NCI-H1694 treated with DMSO at 0.1 percent for 48 hours (cell line): ENCODE measurements around the gene CIAO1.
"Not testable (repeated sequence)": the region's sequence is repeated elsewhere in the genome, so short reads cannot be mapped to it uniquely, and the experiment has no call there.

Experiments
- DNase-seq: peaks from one replicate; lab custom pipeline; 2025; lab: John Stamatoyannopoulos, UW

The CIAO1 gene

GRCh38 chr2:96250188-96250587 lies 15.8 kb upstream of the CIAO1 start:
- no peak for DNase-seq

GRCh38 chr2:96251721-96252292 lies 14.2 kb upstream of the CIAO1 start:
- DNase-seq, result no peak

GRCh38 chr2:96252526-96252925 lies 13.5 kb upstream of the CIAO1 start:
- DNase-seq, result no peak

- DNase-seq, result no peak
These were observed 13.0 kb upstream of the CIAO1 start for GRCh38 chr2:96253006-96253405.

- DNase-seq, result no peak
These were observed 11.5 kb upstream of the CIAO1 start for GRCh38 chr2:96254571-96254970.

- no peak for DNase-seq
These were observed 9.4 kb upstream of the CIAO1 start for GRCh38 chr2:96256611-96257113.

- not testable (repeated sequence) for DNase-seq
These were observed 8.3 kb upstream of the CIAO1 start for GRCh38 chr2:96257744-96258143.

DNA sequence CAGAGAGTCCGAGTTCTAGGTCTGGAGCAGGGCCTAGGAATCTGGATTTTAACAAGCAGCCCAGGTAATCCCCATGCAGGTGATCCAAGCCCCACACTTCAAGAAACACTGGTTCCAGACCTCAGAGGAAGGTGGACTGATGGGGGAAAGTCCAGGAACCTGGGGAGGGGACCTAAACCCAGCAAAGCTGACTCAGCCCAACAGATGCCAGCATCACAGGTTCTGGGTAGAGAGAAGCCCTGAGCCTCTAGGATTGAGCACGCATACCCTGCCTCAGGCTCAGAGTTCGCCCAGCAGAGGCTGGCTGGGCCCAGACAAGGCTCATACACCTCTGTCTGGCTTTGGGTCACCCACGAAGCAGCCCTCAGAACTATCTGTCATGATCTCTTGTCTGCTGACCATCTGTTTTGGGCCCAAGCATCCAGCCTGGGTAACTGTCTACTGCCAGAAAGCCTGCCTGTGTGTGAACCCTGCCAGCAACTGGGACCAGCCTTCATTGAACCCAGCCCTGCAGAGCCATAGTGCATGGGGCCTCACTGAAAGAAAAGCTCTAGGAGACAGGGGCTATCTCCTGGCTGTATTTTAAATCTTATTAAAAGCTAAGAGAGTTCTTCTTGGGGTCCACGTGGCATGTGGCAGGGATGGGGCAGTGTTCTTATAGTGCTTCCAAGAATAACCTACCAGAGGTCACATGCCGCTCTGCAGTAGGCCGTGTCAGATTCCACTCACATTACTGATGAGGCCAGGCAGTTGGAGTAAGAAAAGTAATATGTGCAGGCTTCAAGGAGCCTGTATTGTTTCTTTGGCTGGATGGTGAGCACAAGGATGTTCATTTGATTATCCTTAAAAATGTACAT lies 7.6 kb upstream of the CIAO1 start:
- no peak for DNase-seq

GRCh38 chr2:96259497-96259921 lies 6.5 kb upstream of the CIAO1 start:
- no peak for DNase-seq

DNA sequence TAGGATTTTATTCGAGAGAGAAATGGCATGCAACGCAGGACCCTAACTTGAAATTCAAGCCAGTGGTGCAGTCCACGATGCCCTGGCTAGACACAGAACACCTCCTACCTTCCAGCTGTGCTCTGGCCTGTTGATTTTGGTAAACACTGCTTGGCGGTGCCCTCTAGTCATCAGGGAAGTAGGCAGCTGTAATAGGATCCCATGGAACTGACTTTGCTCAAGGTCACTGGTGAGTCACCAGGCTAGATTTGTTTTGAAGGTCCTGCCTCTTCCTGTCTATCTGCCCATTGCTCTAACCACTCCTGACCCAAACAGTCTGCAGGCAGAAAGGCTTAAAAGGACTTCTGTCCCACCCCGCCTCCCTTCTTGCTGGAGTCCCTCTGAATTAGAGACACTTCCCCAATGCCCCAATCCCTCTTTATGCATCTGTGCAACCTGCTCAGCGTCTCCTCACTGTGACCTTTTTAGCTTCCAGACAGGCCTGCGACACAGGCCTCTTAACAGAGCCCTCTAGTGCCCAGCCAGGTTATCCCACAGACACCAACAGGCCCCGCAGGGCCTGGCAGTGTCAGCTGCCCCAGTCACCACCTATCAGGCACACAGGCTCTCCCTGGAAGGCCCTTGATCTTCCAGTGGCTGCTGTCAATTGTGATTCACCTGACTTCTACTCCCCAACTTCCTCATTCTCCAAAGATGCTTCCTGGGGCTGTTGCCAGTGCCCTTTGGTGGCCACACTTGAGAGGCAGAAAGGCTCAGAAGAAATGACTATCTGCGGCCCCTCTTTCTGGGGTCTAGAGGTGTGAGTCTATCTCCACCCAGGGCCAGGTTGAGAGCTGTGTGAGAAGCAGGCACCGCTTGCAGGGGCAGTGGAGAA lies 5.4 kb upstream of the CIAO1 start:
- DNase-seq, result peak; percentile 5

- DNase-seq, result no peak
These were observed 4.6 kb upstream of the CIAO1 start for GRCh38 chr2:96261328-96262003.

DNA sequence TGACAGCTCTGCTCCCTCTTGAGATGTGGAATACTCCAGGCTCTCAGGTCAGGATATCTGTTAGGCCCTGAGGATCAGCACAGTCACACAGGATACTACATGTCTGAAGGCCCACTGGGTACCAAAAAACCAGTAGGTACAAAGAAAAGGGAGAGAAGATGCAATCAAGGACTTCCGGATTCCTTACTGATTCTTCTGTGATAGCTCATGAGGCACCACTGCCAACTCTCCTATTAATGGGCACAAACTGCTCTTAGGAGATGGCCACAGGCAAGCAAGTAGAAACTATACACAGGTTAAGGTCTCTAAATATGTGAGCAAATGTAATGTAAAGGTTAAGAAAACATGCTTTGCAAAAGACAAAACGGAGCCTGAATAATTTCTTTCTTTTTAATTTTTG lies 3.7 kb upstream of the CIAO1 start:
- no peak for DNase-seq

- DNase-seq, result no peak
These were observed 1.9 kb upstream of the CIAO1 start for GRCh38 chr2:96264086-96264485.

GRCh38 chr2:96264656-96265348 lies 1.2 kb upstream of the CIAO1 start:
- DNase-seq, result peak; percentile 8

DNA sequence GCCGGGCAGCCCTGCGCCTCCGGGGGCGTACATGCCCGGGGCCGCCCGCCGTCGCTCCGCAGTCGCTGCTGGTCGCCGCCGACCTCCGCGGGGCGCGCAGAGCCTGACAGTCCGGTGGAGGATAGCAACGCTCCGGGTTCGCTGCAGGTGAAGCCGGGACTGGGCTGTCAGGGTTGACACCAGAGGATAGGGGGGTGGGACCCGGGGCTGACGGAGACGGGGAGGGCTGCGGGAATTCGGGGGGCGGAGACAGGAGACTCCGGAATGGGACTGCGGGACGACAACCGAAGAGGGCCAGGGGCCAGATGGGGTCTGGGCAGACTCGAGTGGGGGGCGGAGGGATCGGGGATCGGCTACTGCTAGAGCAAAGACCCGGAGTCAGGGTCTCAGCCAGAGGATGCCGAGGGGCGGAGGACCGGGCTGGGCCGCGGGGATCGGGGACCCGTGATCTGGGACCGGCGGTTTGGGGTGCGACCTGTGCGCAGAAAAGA lies 631 bp upstream of the CIAO1 start:
- DNase-seq, result no peak

GRCh38 chr2:96267159-96267971 lies 1.3 kb downstream of the CIAO1 start:
- DNase-seq, result no peak

DNA sequence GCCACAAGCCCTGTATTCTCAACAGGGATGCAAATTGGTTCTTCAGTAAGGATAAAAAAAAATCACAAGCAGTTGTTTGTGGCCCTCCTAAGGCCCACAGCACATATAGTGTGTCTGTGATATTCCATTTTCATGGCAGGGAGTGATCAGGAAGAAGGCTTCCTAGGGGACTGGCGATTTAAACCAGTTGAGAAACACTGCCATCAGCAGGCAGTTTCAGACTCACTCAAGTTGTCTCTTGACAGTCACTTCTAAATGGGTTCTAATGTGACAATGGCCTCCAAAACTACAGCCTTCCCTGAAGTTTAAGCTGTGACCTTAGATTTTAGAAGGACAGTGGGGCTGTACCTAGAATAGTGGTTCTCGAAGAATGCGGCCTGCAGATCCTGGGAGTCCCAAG lies 6.0 kb downstream of the CIAO1 start:
- no peak for DNase-seq

DNA sequence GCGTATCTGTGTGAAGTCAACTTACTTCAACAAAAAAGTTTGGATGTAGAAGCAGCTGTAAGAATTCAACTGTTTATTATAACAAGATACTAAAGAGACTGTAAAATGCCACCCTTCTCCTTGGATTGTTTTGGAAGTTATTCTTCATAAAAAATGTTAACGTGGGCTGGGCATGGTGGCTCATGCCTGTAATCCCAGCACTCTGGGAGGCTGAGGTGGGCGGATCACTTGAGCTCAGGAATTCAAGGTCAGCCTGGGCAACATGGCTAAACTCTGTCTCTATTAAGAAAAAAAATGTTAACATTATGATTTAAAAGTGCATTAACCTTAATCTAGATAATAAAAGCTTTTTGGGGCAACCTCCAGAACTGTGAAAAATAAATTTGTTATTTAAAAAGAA lies 7.7 kb downstream of the CIAO1 start:
- DNase-seq, result no peak

- no peak for DNase-seq
These were observed 8.5 kb downstream of the CIAO1 start for GRCh38 chr2:96274355-96275056.
